Stimulated activated CD8-positive, alpha-beta memory T cell treated with anti-CD3 and anti-CD28 coated beads, Interleukin-7, amount 100 ng/mL, for 4 hours (primary cell): ENCODE results near the gene S100A12.
"Not testable (repeated sequence)": the region's sequence is repeated elsewhere in the genome, so short reads cannot be mapped to it uniquely, and the experiment has no call there.

Experiments used
- DNase-seq, 2 donors: peaks; one replicate each; pipeline ENCODE4 v3.0.0-alpha.2; 2020; ENCODE audit warnings: low read depth in 2 of 2

The S100A12 gene

DNA sequence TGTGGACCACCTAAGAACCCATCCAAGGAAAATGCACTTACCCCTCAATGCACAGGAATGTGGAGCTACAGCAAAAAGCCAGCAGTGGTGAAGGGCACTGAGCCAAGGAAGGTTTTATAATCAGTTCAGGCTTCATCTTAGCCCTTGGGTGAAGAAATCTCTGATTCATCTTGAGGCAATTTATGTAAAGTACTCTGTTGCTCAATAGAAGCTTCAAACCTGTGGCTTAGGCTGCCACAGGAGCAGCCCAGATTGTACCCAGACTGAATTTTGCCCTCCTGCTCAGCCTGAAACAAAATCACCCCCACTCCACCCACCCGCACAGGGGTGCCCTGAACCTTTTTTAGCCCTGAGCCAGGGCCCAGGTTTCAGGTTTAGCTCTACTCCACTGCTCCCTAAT is at the start of gene S100A12:
S100A12 (minus strand) TSS at position 111 of the 400 bp plus-strand sequence. CDS start 1,029 bp downstream, outside the sequence.
- DNase-seq, result no peak

GRCh38 chr1:153422450-153423068 is 47.1 kb upstream of the S100A12 start:
- DNase-seq, result peak; percentile 22 to 29

- no peak for DNase-seq
Measured at GRCh38 chr1:153420306-153420705, 44.9 kb upstream of the S100A12 start.

GRCh38 chr1:153419436-153419793 is 44.0 kb upstream of the S100A12 start:
- not testable (repeated sequence) for DNase-seq

DNA sequence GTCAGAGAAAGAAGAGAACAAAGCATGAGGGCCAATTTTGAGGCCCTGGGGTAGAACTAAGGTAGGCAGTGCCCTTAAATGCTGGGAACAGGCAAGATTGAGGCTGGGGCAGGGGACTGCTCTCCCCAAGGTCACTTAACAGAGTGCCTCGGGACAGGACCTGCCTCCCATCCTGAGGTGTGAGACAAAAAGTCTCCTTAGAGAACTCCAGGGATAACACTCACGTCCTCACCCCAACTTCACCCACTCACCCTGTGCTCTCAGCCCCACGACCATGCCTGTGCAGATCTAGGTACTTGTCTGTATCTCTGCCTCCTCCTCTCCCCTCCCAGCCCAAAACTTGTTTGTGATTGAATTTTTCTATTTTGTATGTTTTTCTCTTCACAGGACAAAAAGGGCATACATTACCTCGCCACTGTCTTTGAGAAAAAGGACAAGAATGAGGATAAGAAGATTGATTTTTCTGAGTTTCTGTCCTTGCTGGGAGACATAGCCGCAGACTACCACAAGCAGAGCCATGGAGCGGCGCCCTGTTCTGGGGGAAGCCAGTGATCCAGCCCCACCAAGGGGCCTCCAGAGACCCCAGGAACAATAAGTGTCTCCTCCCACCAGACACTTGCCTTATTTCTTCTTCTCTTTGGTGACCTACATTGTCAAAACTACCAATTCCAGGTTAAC is 43.5 kb upstream of the S100A12 start:
- not testable (repeated sequence) for DNase-seq

GRCh38 chr1:153417136-153417888 is 41.9 kb upstream of the S100A12 start:
- DNase-seq, result no peak

DNA sequence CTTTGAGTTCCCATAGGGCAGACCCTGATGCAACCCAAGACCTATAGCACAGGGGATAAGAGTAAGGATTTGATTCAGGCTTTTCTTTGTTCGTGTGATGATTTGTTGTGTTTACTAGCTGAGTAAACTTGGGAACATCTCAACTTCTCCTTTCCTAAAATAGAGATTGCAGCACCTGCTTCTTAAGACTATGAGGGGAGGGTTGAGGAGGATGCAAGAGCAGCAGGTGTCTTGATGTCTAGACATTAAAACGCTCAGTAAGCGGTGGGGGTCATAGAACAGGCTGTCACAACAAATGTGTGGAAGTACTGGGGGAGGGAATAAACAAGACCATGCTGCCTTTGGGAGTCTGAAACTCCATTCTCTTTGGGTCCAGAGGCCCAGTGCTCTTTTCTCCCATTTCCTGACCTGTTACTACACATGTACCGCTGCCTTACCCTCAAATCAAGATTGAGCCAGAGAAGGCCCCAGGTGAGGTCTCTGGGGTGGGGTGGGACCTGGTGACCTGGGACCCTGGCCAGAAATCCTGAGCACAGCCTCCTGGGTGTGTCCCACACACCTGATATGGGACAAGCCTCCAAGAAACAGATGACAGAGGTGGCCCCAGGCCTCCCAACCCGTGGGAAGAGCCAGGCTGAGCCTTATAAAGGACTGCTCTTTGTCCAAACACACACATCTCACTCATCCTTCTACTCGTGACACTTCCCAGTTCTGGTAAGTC is 40.6 kb upstream of the S100A12 start, which contains the start of gene S100A7A:
S100A7A (plus strand) TSS at position 671 of the 721 bp plus-strand sequence. CDS start 1,563 bp downstream, outside the sequence.
- no peak for DNase-seq

DNA sequence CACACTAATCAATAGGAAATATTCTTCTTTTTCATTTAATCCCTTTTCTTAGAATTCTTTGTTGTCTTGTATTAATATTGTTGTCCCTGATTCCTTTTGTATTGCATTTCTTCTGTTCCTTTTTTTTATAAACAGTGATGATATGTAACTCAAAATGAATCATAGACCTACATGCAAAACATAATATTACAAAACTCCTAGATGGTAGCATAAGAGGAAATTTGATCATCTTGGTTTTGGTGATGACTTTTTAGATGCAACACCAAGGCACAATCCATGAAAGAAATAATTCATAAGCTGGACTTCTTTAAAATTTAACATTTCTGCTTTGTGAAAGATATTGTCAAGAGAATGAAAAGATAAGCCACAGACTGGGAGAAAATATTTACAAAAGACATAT is 38.5 kb upstream of the S100A12 start:
- DNase-seq, result not testable (repeated sequence)

DNA sequence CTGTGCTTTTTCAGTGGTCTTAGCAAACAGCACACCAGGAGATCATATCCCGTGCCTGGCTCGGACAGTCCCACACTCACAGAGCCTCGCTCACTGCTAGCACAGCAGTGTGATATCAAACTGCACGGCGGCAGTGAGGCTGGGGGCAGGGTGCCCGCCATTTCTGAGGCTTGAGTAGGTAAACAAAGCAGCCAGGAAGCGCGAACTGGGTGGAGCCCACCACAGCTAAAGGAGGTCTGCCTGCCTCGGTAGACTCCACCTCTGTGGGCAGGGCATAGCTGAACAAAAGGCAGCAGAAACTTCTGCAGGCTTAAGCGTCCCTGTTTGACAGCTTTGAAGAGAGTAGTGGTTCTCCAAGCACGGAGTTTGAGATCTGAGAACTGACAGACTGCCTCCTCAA is 31.9 kb upstream of the S100A12 start:
- not testable (repeated sequence) for DNase-seq

GRCh38 chr1:153405825-153406599 is 30.6 kb upstream of the S100A12 start:
- not testable (repeated sequence) for DNase-seq

GRCh38 chr1:153404768-153405167 is 29.3 kb upstream of the S100A12 start:
- peak in 1 of 2 donors; percentile 11 for DNase-seq

- no peak for DNase-seq
Measured at GRCh38 chr1:153404086-153404635, 28.7 kb upstream of the S100A12 start.

DNA sequence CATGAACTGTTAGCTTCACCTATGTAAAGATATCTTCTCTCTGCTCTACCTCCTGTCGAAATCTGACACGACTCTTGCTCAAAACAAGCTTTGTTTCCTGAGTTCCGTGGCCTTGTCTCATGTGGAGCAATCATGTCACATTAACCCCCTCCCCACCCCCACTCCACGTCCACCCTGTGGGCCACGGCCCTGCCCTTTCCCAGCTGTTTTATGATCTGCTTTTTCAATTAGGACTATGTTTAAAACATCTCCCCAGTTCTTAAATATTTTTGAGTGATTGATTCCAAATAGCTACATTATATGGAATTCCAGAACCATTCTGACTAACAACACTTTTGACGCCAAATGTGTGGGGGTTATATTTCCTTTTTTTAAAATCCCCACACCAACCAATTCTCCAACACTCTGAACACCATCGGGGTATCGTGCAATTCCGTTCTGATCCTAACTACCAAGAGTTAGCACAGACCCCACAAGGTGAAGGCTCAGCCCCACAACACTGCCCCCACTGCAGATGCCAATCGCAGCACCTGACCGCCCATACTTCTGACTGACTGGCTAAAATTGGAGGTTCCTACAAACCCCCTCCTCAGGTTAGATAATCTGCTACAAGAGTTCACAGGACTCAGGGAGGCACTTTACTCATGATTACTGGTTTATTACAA is 28.1 kb upstream of the S100A12 start:
- DNase-seq, result no peak

DNA sequence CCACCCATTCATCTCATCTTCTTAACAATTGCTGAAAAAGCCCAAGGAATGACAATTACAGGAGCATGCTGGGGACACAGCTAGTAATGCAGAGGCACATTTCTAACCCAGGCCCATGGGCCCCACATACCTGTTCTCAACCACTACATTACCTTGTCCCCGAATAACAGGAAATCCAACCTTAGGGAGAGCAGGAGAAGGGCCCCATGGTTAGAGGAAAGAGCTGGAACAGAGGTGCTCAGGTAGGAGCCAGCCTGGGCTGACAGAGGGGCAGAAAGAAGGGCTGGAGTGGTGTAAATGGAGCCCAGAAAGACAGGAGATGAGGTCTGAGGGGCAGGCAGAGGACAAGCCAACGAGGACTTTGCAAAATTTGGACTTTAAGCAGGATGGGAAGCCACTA is 26.8 kb upstream of the S100A12 start:
- no peak for DNase-seq

GRCh38 chr1:153401461-153401860 is 26.0 kb upstream of the S100A12 start:
- DNase-seq, result no peak

DNA sequence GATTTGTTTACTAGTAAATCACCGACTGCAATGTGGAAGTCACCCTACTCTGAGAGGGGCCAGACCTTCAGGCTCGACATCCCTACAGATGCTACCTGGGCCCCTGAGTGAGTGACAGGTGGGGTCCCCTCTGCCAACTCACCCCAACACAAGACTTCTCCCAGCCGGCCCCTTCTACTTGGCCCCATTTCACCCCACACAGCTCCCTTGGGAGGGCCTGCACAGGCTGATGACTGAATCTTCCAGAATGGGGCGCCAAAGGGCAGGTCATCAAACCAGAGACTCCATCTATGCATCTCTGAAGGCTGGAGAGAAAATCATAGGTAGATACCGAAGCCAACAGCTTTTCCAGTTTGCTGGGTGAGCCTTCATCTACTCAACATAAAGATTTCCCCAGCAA is 24.8 kb upstream of the S100A12 start:
- no peak for DNase-seq

DNA sequence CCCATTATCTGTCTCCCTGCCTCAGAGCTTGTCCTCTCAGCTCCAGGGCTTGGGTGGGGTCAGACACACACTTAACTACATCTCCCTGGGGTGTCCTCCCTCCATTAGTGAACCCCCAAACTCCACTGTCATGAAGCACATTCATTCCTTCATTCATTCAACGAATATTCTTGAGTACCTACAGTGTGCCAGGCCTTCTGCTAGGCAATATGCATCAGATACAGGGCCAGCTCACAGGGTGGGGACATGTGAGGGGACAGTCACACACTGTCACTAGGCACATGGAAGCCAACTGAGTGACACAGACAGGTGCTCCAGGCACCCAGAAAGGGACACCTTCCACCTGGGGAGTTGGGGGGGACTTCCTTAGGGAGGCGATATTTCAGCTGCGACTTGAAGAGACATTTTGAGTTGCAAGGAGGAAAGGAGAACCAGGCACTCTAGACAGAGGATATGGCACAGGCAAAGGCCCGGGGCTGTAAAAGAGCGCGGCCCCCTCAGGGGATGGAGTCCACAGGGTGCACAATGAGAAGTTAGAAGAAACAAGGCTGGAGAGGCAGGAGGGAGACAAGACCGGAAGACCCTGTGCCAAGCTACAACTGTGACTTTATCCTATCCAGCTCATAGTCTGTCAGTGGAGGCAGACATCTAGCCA is 24.1 kb upstream of the S100A12 start:
- DNase-seq, result no peak

GRCh38 chr1:153397924-153398651 is 22.7 kb upstream of the S100A12 start:
- DNase-seq, result no peak
